Measurements from ENCODE around the gene ATP11C.
"Not testable (repeated sequence)": the region's sequence is repeated elsewhere in the genome, so short reads cannot be mapped to it uniquely, and the experiment has no call there.

GRCh38 chrX:139966159-139966558, 33.3 kb upstream of the ATP11C start:
- TF ChIP-seq CTCF (IDR thresholded peaks at IDR 0.05 in 4 of 5, conservative IDR thresholded peaks at IDR 0.05 in 1 of 5); POLR2A (IDR thresholded peaks at IDR 0.05): not testable (repeated sequence)
